ENCODE results near the gene CACNA2D2. TPM values are rescaled to one million over a fixed set of nuclear protein-coding genes. Genes with fewer than 3 reads are reported as not detected.

Gene CACNA2D2
- total RNA-seq, 1 experiment from 2014 or later: 0.03 TPM

DNA sequence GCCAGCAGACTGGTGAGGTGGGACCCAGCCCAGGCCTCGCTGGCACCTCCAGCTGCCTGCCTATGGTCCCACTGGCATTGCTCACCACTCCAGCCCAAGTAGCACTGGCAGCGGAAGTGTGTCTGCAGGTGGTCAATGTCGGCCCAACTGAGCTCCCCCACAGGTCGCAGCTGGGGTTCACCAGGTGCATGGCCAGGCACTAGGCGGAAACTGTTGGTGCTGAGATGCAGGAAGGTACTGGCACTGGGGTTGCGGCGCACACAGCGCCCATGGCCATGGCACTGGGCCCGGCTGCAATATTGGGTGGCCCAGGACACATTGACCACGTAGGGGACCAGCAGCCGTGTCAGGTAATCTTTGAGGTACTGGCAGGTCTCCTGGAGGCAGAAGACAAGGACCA, 185.3 kb downstream of the CACNA2D2 start:
- no peak for DNase-seq (ENCODE audit: low read depth)
- in situ Hi-C loops (cut with HindIII; ENCODE audit: low pct_unique_long_range_greater_than_20kb, low sequenced_read_pairs): no loop called here

DNA sequence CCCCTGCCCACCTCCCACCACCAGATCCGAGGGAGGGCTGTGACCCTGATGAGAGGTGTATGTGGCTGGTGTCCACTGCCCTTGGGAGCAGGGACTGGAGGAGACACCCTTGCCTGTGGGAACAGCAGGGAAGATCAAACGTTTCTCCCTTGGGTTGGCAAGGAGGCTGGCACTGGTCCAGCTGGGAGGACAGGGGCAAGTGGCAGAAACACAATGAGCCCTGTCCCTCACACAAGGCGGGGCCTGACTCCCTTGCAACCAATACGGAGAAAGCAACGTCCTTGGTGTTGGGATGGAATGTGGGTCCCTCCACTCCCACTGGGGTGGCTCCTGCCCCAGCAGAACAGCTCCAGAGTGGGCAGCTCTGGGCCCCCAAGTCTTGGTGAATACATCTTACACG, 186.1 kb downstream of the CACNA2D2 start:
- no peak for DNase-seq (ENCODE audit: low read depth)
- in situ Hi-C loops (cut with HindIII; ENCODE audit: low pct_unique_long_range_greater_than_20kb, low sequenced_read_pairs): no loop called here

DNA sequence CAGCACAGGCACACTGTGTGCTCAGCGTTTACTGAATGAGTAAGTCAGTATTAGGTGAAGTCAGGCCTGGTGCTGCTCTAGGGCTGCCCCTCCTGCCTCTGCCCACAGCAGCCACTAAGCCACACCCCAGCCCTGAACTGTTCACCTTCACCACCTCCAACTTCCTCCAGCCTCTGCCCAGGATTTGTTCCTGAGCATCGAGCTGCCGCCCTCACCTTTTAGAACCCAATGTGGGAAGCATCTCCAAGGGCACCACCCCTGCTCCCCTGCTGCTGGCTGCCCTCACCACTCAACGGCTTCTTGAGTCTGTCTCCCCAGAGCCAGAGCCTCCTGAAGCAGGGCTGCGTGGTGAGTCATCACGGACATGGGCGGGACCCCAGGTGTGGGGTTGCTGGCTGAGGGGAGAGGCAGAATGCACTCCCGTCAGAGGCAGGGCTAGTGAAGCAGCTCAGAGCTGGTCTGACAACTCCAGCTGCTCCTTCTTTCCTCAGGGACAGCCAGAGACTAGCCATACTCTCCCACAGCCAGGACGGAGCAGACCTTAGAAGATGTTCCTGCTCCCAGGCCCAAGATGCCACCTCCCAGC, 186.7 kb downstream of the CACNA2D2 start:
- in situ Hi-C loops (cut with HindIII; ENCODE audit: low pct_unique_long_range_greater_than_20kb, low sequenced_read_pairs): no loop called here
- DNase-seq (ENCODE audit: low read depth): peak; percentile 96

GRCh38 chr3:50314816-50315215, 188.6 kb downstream of the CACNA2D2 start:
- no peak for DNase-seq (ENCODE audit: low read depth)
- in situ Hi-C loops (cut with HindIII; ENCODE audit: low pct_unique_long_range_greater_than_20kb, low sequenced_read_pairs): no loop called here

- in situ Hi-C loops (cut with HindIII; ENCODE audit: low pct_unique_long_range_greater_than_20kb, low sequenced_read_pairs): no loop called here
- DNase-seq (ENCODE audit: low read depth): no peak
These were observed 189.1 kb downstream of the CACNA2D2 start for GRCh38 chr3:50314342-50314741.

Other genes with a start within 250 kb of the CACNA2D2 start
- 99.9 and 105 TPM in 2 replicates for gene SEMA3B, start 234.5 kb downstream of the CACNA2D2 start, total RNA-seq (2014; rRNA removed; shearing (Covaris generic); ENCODE audit: low replicate concordance)
- gene LSMEM2, start 224.5 kb downstream of the CACNA2D2 start, total RNA-seq (2014; rRNA removed; shearing (Covaris generic); ENCODE audit: low replicate concordance): not detected in 2 replicates
- gene IFRD2, start 211.2 kb downstream of the CACNA2D2 start, total RNA-seq (2014; rRNA removed; shearing (Covaris generic); ENCODE audit: low replicate concordance): 69.5 and 114 TPM in 2 replicates
- 2.8 and 3.1 TPM in 2 replicates for gene HYAL3, start 204.2 kb downstream of the CACNA2D2 start, total RNA-seq (2014; rRNA removed; shearing (Covaris generic); ENCODE audit: low replicate concordance)
- 8.3 and 12.7 TPM in 2 replicates for gene NAA80, start 204.2 kb downstream of the CACNA2D2 start, total RNA-seq (2014; rRNA removed; shearing (Covaris generic); ENCODE audit: low replicate concordance)
- gene HYAL1, start 200.1 kb downstream of the CACNA2D2 start, total RNA-seq (2014; rRNA removed; shearing (Covaris generic); ENCODE audit: low replicate concordance): 1.2 TPM in 1 of 2 replicates, not detected in the other
- gene HYAL2, start 180.9 kb downstream of the CACNA2D2 start, total RNA-seq (2014; rRNA removed; shearing (Covaris generic); ENCODE audit: low replicate concordance): 61.4 and 92.2 TPM in 2 replicates
- gene TUSC2, start 175.4 kb downstream of the CACNA2D2 start, total RNA-seq (2014; rRNA removed; shearing (Covaris generic); ENCODE audit: low replicate concordance): 13.7 and 19.0 TPM in 2 replicates
- 37.1 and 38.8 TPM in 2 replicates for gene RASSF1, start 162.8 kb downstream of the CACNA2D2 start, total RNA-seq (2014; rRNA removed; shearing (Covaris generic); ENCODE audit: low replicate concordance)
- 3.3 and 10.8 TPM in 2 replicates for gene ZMYND10, start 157.9 kb downstream of the CACNA2D2 start, total RNA-seq (2014; rRNA removed; shearing (Covaris generic); ENCODE audit: low replicate concordance)
- gene NPRL2, start 152.9 kb downstream of the CACNA2D2 start, total RNA-seq (2014; rRNA removed; shearing (Covaris generic); ENCODE audit: low replicate concordance): 19.8 and 26.0 TPM in 2 replicates
- gene CYB561D2, start 152.8 kb downstream of the CACNA2D2 start, total RNA-seq (2014; rRNA removed; shearing (Covaris generic); ENCODE audit: low replicate concordance): 21.7 and 42.8 TPM in 2 replicates
- gene TMEM115, start 144.1 kb downstream of the CACNA2D2 start, total RNA-seq (2014; rRNA removed; shearing (Covaris generic); ENCODE audit: low replicate concordance): 33.9 and 59.0 TPM in 2 replicates
- 3.8 and 7.1 TPM in 2 replicates for gene C3orf18, start 64.1 kb upstream of the CACNA2D2 start, total RNA-seq (2014; rRNA removed; shearing (Covaris generic); ENCODE audit: low replicate concordance)
- gene HEMK1, start 65.9 kb upstream of the CACNA2D2 start, total RNA-seq (2014; rRNA removed; shearing (Covaris generic); ENCODE audit: low replicate concordance): 13.2 and 25.6 TPM in 2 replicates
- gene CISH, start 108.1 kb upstream of the CACNA2D2 start, total RNA-seq (2014; rRNA removed; shearing (Covaris generic); ENCODE audit: low replicate concordance): 0.30 and 2.5 TPM in 2 replicates
- gene MAPKAPK3, start 113.5 kb upstream of the CACNA2D2 start, total RNA-seq (2014; rRNA removed; shearing (Covaris generic); ENCODE audit: low replicate concordance): 172 and 238 TPM in 2 replicates
- 0.26 and 0.61 TPM in 2 replicates for gene DOCK3, start 171.3 kb upstream of the CACNA2D2 start, total RNA-seq (2014; rRNA removed; shearing (Covaris generic); ENCODE audit: low replicate concordance)